ENCODE results near the gene TRAF2.

GRCh38 chr9:136839229-136840139 is 46.8 kb upstream of the TRAF2 start:
- no peak for TF ChIP-seq GATA2 (IDR thresholded peaks at IDR 0.05; ENCODE audit: low read depth, low read length)
- no peak for TF ChIP-seq GATA3 (IDR thresholded peaks at IDR 0.05; ENCODE audit: low read depth, low read length)

All from SH-SY5Y (cell line).